HCT116 (cell line): Measurements from ENCODE around the gene IL22RA2. TPM values are rescaled to one million over a fixed set of nuclear protein-coding genes. Genes with fewer than 3 reads are reported as not detected.

ENCODE experiments used
- ATAC-seq: fragments of 200-7000 bp; cut with Tn5 transposase; 2 replicates; pipeline ENCODE4 v1.9.1; 2020; ENCODE audit warnings: mild to moderate bottlenecking, moderate library complexity
- BruUV-seq: library from RNA; stranded (reverse); fragments of 400-500 nt; replicated peaks from 2 replicates; lab custom pipeline; 2021; lab: Mats Ljungman, UMichigan
- CTCF ChIA-PET: fragments of 300-600 bp; sonication (Branson Sonifier 250); formaldehyde crosslinking; loops from one replicate; lab custom pipeline; 2021; ENCODE audit warnings: antibody characterized with exemption; lab: Charles Lee
- POLR2A ChIA-PET: fragments of 300-600, 350-600 bp; sonication (Branson Sonifier 250); formaldehyde crosslinking; loops from one replicate; lab custom pipeline; 2021; ENCODE audit warnings: antibody characterized with exemption; lab: Charles Lee
- RAD21 ChIA-PET, 2 experiments: fragments of 300-600 bp; sonication (Branson Sonifier 250); formaldehyde crosslinking; loops; one replicate each; lab custom pipeline; 2023; ENCODE audit warnings: low total read pairs in 2 of 2; ENCODE audit not compliant: uncharacterized antibody in 2 of 2, unreplicated experiment in 2 of 2, low non-redundant PET in 1 of 2; lab: Charles Lee
- DNase-seq: peaks from one replicate; pipeline ENCODE4 v3.0.0-alpha.2; 2010; ENCODE audit warnings: low read depth, low spot score
- H2AFZ ChIP-seq: fragments of 200-600 bp; shearing (Covaris generic), sonication (generic); 2 replicates; pipeline ENCODE4 v1.6.1; 2017; ENCODE audit warnings: low read depth, mixed run types, mixed read lengths, antibody characterized with exemption, low read length; ENCODE audit not compliant: poor library complexity, severe bottlenecking
- H3K27ac ChIP-seq: 2 replicates; pipeline ENCODE4 v1.5.1; 2012; ENCODE audit warnings: low read depth, low read length
- H3K27me3 ChIP-seq: fragments of 200-600 bp; sonication (generic); 2 replicates; pipeline ENCODE4 v1.6.1; 2016; ENCODE audit warnings: mixed run types, low read length, mixed read lengths; ENCODE audit not compliant: insufficient read depth
- H3K36me3 ChIP-seq, 2 experiments: fragments of 200-500 bp in 1 of 2; fragments of 200-600 bp in 1 of 2; sonication (Bioruptor generic) in 1 of 2; sonication (generic) in 1 of 2; 2 replicates each; pipeline versions ENCODE4 v1.5.1 to v1.6.1; 2014 to 2016; ENCODE audit warnings: low read length in 2 of 2, inconsistent platforms in 1 of 2, mixed read lengths in 1 of 2, mixed run types in 1 of 2; ENCODE audit not compliant: insufficient read depth in 2 of 2, control insufficient read depth in 1 of 2
- H3K4me1 ChIP-seq, 2 experiments: fragments of 200-600 bp in 1 of 2; sonication (generic) in 1 of 2; 2 replicates each; pipeline versions ENCODE4 v1.5.1 to v1.6.1; 2012 to 2017; ENCODE audit warnings: low read length in 2 of 2, inconsistent platforms in 1 of 2, mild to moderate bottlenecking in 1 of 2, mixed read lengths in 1 of 2, mixed run types in 1 of 2, moderate library complexity in 1 of 2; ENCODE audit not compliant: insufficient read depth in 2 of 2, control insufficient read depth in 1 of 2
- H3K4me2 ChIP-seq: fragments of 200-600 bp; sonication (generic); 2 replicates; pipeline ENCODE4 v1.6.1; 2017; ENCODE audit warnings: mixed run types, low read length, mixed read lengths
- H3K4me3 ChIP-seq, 2 experiments: fragments of 200-600 bp in 1 of 2; sonication (generic) in 1 of 2; replicated peaks in 1 of 2; 2 replicates each; pipeline ENCODE4 v1.5.1; 2011 to 2016; ENCODE audit warnings: low read length in 2 of 2, control low read depth in 1 of 2, low read depth in 1 of 2, mild to moderate bottlenecking in 1 of 2, mixed read lengths in 1 of 2, mixed run types in 1 of 2
- H3K79me2 ChIP-seq: fragments of 200-600 bp; sonication (generic); 2 replicates; pipeline ENCODE4 v1.6.1; 2017; ENCODE audit warnings: mild to moderate bottlenecking, mixed run types, low read length, moderate library complexity, mixed read lengths; ENCODE audit not compliant: insufficient read depth
- H3K9ac ChIP-seq: fragments of 200-600 bp; sonication (generic); 2 replicates; pipeline ENCODE4 v1.6.1; 2016; ENCODE audit warnings: low read length, mixed read lengths
- H3K9me2 ChIP-seq: fragments of 200-600 bp; sonication (generic), shearing (Covaris generic); 2 replicates; pipeline ENCODE4 v1.6.1; 2017; ENCODE audit warnings: mixed run types, mild to moderate bottlenecking, moderate library complexity; ENCODE audit not compliant: insufficient read depth
- H3K9me3 ChIP-seq, 2 experiments: fragments of 200-500 bp in 1 of 2; fragments of 200-600 bp in 1 of 2; sonication (Bioruptor generic) in 1 of 2; sonication (generic) in 1 of 2; 2 replicates each; pipeline ENCODE4 v1.6.1; 2014 to 2017; ENCODE audit warnings: low read length in 2 of 2, mixed read lengths in 2 of 2, inconsistent platforms in 1 of 2, low read depth in 1 of 2, mild to moderate bottlenecking in 1 of 2, mixed run types in 1 of 2, moderate library complexity in 1 of 2; ENCODE audit not compliant: control insufficient read depth in 1 of 2, insufficient read depth in 1 of 2
- H4K20me1 ChIP-seq: fragments of 200-600 bp; sonication (generic), shearing (Covaris generic); 2 replicates; pipeline ENCODE4 v1.6.1; 2017; ENCODE audit warnings: mixed run types, mild to moderate bottlenecking, moderate library complexity; ENCODE audit not compliant: insufficient read depth
- CTCF ChIP-seq, 3 experiments: fragments of 200-600 bp in 1 of 3; sonication (generic) in 1 of 3; IDR thresholded peaks in 2 of 3; conservative IDR thresholded peaks in 1 of 3; 2 replicates each; pipeline ENCODE4 v1.5.1; 2012 to 2017; ENCODE audit warnings: low read depth in 2 of 3, low read length in 2 of 3, antibody characterized with exemption in 1 of 3, borderline replicate concordance in 1 of 3, control low read depth in 1 of 3, mild to moderate bottlenecking in 1 of 3, mixed read lengths in 1 of 3, mixed run types in 1 of 3, moderate library complexity in 1 of 3; ENCODE audit not compliant: insufficient read depth in 1 of 3
- EZH2 ChIP-seq: fragments of 200-600 bp; sonication (generic); IDR thresholded peaks from 2 replicates; pipeline ENCODE4 v1.6.1; 2017; ENCODE audit warnings: antibody characterized with exemption, mixed run types
- EZH2phosphoT487 ChIP-seq: fragments of 200-600 bp; IDR thresholded peaks from 2 replicates; pipeline ENCODE4 v1.6.1; 2018; ENCODE audit warnings: antibody characterized with exemption, borderline replicate concordance
- POLR2A ChIP-seq: IDR thresholded peaks from 2 replicates; pipeline ENCODE4 v1.7.0; 2011; ENCODE audit warnings: borderline replicate concordance; ENCODE audit not compliant: insufficient read depth, insufficient read length; ENCODE audit errors: extremely low read depth
- POLR2AphosphoS5 ChIP-seq: IDR thresholded peaks from 2 replicates; pipeline ENCODE4 v1.6.1; 2011; ENCODE audit warnings: mild to moderate bottlenecking, low read depth, low read length, moderate library complexity
- SP1 ChIP-seq: IDR thresholded peaks from 2 replicates; pipeline ENCODE4 v1.6.1; 2012; ENCODE audit warnings: low read depth
- TCF7L2 ChIP-seq: IDR thresholded peaks from 2 replicates; pipeline ENCODE4 v1.7.0; 2011; ENCODE audit warnings: borderline replicate concordance, inconsistent platforms; ENCODE audit not compliant: insufficient read depth, insufficient read length; ENCODE audit errors: extremely low read depth
- YY1 ChIP-seq: IDR thresholded peaks from 2 replicates; pipeline ENCODE4 v1.6.1; 2011; ENCODE audit warnings: low read length, low read depth, moderate library complexity, mild to moderate bottlenecking; ENCODE audit not compliant: insufficient replicate concordance; ENCODE audit errors: extremely low read depth
- ZFX ChIP-seq: fragments of 450-650 bp; IDR thresholded peaks from 2 replicates; pipeline ENCODE4 v1.6.1; 2017
- ZNF274 ChIP-seq: fragments of 200-500 bp; sonication (Bioruptor generic); IDR thresholded peaks from 2 replicates; pipeline ENCODE4 v1.6.1; 2014; ENCODE audit warnings: mild to moderate bottlenecking, low read depth, low read length, inconsistent platforms
- intact Hi-C: fragments of 100-400 bp; cut with micrococcal nuclease; formaldehyde crosslinking; loops from 2 replicates; pipeline ENCODE4 v1.10.0; 2022
- total RNA-seq: library from RNA; stranded (reverse); gene quantifications from one replicate; pipeline ENCODE4 v1.2.1, GENCODE V29; 2021; ENCODE audit not compliant: unreplicated experiment

IL22RA2 gene
- total RNA-seq, 1 experiment from 2014 or later = not detected

- ChIA-PET POLR2A (no interaction called here), CTCF (interaction anchor here (1.4 kb wide), 1 partner anchor 143 kb away, joined by 3 read pairs; no protein-coding TSS in a partner anchor), RAD21 (no interaction called here)
- Histone ChIP-seq H3K36me3 (no peaks in the 10 kb centered on the region), H3K9me2 (no peaks in the 10 kb centered on the region), H3K4me3 (no peak overlapping the region), H3K79me2 (no peaks in the 10 kb centered on the region), H3K4me2 (no peak overlapping the region), H3K9me3 (no peaks in the 10 kb centered on the region), H3K4me1 (no peaks in the 10 kb centered on the region), H4K20me1 (no peaks in the 10 kb centered on the region), H3K9ac (no peak overlapping the region), H3K27ac (no peak overlapping the region), H3K27me3 (no peaks in the 10 kb centered on the region), H2AFZ (no peak overlapping the region)
- ATAC-seq = no peak
- BruUV-seq = no TSS peak
- intact Hi-C loops = no loop called here
- DNase-seq = no peak
- no peak for TF ChIP-seq EZH2
Observed at GRCh38 chr6:137171053-137171374, 2.4 kb downstream of the IL22RA2 start.

- BruUV-seq = no TSS peak
- no peak for ATAC-seq
- Histone ChIP-seq H3K27ac (no peak overlapping the region), H3K4me2 (no peak overlapping the region), H3K4me3 (no peak overlapping the region), H3K4me1 (no peaks in the 10 kb centered on the region), H3K79me2 (no peaks in the 10 kb centered on the region), H3K27me3 (no peaks in the 10 kb centered on the region), H3K9me2 (no peaks in the 10 kb centered on the region)
- CTCF ChIA-PET = interaction anchor here (1.3 to 1.4 kb wide), 2 partner anchors 76 to 144 kb away, joined by 3 to 4 read pairs; no protein-coding TSS in a partner anchor
- intact Hi-C loops = no loop called here
- TF ChIP-seq ZFX = no peak
- TF ChIP-seq YY1 = no peak
- no peak for TF ChIP-seq ZNF274
- TF ChIP-seq POLR2AphosphoS5 = no peak
- no peak for TF ChIP-seq TCF7L2
- TF ChIP-seq EZH2phosphoT487 = no peak
- no peak for TF ChIP-seq POLR2A
- TF ChIP-seq SP1 = no peak
- no peak for TF ChIP-seq CTCF (IDR thresholded peaks at IDR 0.05 in 2 of 3, conservative IDR thresholded peaks at IDR 0.05 in 1 of 3; ENCODE audit: borderline replicate concordance in 1 of 3, insufficient read depth in 1 of 3, low read depth in 2 of 3, low read length in 2 of 3)
- TF ChIP-seq, all 23 proteins: peak for 0
- ChIA-PET RAD21 (no interaction called here), POLR2A (no interaction called here)
- Histone ChIP-seq H4K20me1 (no peaks in the 10 kb centered on the region), H2AFZ (no peak overlapping the region), H3K9me3 (no peaks in the 10 kb centered on the region), H3K36me3 (no peaks in the 10 kb centered on the region), H3K9ac (no peak overlapping the region)
- no peak for DNase-seq
Observed at GRCh38 chr6:137170266-137171052, 3.0 kb downstream of the IL22RA2 start.
